Brain pericyte (primary cell): ENCODE measurements around the gene FBXL14.

Experiments used
- DNase-seq: peaks from one replicate; pipeline ENCODE4 v3.0.0-alpha.2; 2012; ENCODE audit warnings: low read depth, low spot score

Gene FBXL14

DNA sequence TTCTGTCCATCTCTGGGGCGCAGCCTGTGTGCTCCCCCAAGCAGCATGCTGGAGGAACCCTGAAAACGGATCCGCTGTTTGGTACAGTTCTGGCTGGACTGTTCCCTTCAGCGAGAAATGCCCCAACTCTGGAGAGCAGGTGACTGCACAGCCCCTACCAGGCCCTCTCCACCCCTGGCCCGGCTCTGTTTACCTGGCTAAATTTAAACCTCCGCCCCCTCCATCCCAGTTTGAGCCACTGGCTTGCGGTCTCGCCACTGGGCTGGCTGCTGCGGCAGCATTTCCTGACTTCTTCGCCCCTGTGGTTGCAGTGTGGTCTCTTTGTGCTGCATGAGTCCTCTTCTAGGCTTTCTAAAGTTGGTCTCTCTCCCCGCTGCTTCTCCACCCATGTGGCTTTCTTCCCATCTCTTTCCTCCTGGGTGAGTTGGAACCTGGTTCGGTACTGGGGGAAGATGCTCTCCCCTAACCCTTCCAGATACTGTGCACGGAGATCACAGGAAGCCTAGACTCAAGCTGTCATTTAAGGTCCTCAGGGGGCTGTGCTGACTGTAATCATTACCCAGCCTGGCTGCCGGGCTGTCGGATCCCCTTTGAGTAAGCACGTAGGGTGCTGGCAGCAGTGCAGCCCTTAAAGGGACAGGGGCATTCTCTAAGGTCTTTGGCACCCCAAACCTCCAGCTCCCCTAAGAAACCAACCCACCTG lies 60.6 kb downstream of the FBXL14 start:
- no peak for DNase-seq

DNA sequence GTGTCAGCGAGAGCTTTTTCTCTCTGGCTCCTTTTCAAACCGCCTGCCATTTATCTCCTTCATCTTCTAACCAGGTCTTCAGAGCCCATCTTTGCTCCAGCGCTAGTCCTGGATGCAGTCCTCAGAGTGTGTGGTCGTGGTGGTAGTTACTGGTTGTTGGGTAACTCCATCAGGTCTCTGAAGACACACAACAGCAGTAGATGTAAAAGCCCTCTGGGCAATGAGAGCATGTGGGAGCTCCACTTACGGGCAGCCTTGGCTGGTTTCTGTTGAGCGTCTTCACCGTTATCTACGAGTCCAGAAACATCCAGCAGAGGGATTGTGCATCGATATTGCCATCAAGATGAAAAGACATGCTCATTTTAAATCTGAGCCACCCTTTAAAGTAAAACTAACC lies 61.2 kb downstream of the FBXL14 start:
- no peak for DNase-seq

DNA sequence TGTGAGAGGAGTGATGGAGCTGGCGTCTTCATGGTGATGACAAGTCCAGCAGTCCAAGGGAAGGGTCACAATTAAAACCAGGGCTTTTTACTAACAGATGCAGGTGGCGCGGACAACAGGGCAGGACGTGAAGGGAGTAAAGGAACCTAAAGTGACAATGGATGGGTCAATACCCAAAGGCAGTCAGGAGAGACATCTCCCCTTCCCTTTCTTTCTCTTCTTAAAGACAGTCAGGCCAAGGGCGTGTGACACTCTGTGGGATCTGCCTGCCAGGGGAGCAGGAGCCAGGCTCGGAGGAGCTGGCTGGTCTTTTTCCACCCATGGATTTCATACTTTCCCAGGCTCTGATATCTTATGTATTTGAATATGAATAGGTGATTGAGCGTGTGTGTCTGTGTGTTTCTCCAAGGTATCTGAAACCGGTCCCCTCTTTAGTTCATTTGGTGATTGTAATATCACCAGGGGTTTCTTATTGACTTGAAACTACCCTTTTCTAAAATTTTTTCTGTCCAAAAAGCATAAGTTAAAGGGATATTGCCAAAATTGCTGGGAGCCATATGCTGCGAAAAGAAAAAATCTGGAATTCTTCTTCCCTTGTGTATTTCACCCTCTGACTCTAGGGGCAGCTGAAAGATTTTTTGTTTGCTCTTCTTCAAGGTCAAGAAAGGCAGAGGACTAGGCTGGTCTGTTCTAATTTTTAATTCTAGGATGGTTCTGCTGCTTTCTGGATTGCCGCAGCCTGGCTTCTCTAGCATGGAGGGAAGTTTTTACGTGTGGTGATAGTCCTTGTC lies 61.8 kb downstream of the FBXL14 start:
- no peak for DNase-seq

DNA sequence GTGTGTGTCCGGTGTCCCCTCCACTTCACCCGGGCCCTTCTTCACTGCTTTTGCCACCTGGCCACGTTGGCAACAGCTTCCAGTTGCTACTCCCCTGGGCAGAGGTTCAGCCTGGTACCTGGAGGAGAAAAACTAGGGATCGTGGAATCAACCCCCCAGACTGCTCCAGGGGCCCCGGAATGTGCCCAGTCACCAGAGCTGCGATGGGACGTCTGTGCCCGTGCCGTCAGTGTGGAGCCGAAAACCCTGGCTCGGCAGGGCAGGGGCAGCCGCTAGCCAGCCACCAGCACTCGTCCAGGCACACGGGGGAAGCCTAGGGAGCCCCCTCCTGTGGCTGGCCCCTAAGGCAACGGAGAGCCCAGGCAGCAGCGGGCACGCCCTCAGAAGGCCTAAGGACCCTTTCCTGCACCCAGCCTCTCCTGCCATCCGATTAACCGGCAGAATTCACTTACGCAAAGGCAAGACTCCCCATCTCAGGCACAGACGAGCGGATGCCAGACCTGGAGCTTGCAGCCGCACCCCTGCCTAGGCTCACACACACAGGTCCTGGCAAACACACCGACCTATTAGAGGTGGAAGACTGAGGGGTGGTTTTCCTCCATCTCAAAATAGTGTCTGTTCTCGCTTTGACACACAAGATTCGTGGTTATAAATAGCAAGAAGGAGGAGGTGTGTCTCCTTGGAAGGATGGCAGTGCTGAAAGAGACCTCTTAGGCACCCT lies 62.6 kb downstream of the FBXL14 start:
- no peak for DNase-seq

DNA sequence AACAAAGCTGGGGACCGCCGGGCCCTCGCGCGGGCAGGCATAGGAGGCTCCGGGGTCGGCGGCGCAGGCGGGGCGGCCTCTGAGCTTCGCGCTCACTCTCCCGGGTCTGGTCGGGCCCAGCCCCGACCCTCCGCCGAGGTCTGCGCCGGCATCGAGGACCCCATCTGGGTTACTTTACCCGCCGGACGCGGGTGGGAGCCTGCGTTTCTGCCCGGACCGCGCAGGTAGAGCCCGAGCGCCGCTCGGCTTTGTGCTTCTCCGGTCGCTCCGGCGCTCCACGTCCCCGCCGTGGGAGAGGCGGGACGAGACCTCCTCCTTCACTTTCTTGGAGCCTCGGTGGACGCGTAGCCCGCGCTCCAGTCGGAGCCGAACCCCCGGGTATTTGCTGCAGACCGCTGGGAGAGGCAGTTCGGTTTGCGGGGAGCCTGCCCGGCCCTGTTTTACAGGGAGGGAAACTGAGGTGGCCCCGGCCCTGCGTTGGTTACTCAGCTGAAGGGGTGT lies 63.2 kb downstream of the FBXL14 start:
- DNase-seq, result no peak

DNA sequence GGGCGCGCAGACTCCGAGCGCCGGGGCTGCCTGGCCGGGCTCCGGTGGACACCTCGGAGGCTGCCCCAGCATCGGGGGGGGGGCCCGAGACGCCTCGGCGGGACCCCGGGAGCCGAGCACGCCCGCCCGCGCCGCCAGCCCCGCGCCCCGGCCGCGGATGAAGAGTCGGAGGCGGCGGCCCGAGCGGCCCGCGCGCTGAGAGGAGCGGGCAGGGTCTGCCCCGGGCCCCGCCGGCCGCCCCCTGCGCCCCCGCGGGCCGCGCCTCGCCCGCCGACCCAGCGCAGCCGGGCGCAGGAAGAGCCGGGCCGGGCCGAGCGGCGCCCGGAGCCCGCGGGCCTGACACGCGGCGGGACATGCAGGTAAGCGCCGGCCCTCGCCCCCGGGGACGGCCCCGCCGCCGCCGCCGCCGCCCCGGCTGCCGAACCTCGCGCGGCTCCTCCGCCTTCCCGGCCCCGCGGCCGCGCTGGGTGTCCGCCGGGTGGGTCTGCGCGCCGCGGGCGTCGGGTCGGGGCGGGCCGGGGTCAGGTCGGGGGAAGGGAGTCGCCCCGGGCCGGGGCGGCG lies 63.7 kb downstream of the FBXL14 start:
- no peak for DNase-seq

DNA sequence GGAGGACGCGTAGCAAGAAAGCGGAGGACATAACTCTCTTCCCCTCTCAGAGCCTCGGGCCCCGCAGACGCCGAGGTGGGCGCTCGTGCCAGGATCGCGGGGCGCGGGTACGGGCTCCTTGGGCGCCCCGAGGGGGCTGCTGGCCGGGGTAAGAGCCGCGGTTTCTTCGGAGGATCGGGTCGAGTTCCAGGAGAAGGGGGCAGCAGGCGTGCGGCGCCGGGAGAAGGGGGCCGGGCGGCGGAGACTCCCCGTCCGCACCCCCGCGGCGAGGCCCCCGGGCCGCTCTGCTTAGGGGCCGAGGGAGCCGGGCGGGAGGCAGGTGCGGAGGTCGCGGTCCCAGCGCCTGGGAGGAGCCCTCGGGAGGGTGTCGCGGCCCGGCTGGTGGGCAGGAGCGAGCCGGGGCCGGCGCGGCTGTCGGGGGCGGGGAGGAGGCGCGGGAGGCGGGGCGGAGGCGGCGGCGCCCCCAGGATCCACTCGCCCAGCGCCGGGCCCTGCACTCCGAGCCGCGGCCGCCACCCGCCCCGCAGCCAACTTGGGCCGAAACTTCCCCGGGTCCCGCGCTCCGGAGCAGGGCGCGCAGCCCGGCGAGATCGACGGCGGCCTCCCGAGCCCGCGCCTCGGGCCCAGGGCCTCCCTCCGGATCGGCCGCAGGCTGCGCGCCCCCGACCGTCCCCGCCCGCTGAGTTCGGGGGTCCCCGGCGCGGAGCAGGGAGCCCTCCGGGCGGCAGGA lies 64.4 kb downstream of the FBXL14 start:
- no peak for DNase-seq

DNA sequence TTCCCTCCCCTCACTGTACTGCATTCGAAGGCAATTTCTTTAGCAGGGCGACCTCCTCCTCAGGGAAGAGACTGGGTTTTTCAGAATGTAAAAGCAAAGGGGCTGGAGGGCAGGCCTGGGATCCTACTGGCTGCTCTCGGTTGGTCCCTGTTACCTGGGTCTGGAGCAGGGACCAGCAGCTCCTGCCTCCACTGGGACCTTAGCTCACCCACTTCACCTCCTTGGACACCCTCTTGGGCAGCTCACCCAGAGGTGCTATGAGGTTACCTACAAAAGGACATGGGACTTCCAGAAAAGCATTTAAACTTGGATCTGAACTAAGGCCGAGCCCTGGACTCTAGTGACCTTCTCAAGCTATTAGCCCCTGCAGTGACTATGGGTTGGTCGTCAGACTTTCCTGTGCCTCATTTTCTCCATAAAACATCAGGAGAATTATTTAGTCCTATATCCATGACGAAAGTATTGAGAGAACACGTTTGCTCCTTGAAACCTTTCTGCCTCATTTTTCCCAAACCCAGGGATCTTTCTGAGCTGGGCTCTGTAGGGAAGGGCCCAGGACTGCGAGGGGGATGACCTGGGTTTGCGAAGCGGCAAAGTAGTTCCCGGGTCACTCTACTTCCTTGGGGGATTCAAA lies 65.0 kb downstream of the FBXL14 start:
- no peak for DNase-seq

DNA sequence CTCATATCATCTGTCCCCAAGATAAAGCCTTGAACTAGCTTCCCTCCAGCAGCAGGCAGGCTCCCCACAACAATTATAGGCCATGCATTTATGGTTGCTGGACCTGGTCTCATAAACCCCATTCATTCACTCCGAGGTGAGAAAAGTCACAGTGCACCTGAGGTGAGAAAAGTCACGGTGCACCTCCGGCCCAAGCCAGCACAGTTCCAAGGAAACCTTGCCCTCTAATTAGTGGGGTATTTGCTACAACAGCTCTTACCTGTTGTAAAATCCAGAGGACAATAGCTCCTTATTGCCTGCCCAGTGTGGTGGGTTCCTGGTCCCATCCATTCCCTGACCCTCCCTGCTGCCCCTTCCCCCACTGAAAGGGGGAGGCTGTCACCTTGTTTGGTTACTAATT lies 65.6 kb downstream of the FBXL14 start:
- no peak for DNase-seq

DNA sequence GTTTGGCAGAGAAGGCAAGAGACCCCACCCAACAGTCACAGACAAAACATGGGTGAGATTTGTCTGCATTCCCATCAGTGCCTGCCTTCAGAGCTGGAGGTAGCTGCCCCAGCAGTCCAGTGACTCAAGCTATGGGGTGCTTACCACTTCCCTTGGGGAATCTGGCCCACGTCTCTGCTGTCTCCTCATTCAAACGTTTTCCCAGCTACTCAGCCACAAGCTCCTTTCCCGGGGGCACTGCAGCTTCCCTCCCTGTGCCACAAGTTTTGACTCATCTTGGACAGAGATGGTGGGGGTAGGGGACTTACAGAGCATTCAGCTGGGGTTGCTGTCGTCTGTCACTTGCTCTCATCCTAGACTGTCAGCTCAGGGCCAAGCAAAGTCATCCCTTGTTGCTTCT lies 66.6 kb downstream of the FBXL14 start:
- DNase-seq, result no peak

DNA sequence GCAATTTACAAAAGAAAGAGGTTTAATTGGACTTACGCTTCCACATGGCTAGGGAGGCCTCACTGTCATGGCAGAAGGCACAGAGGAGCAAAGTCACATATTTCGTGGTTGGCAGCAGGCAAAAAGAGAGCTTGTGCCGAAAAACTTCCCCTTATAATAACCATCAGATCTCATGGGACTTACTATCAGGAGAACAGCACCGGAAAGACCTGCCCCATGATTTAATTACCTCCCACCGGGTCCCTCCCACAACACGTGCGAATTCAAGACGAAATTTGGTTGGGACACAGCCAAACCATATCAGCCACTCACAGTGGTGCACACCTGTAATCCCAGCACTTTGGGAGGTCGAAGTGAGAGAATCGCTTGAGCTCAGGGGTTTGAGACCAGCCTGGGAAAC lies 68.5 kb downstream of the FBXL14 start:
- no peak for DNase-seq

DNA sequence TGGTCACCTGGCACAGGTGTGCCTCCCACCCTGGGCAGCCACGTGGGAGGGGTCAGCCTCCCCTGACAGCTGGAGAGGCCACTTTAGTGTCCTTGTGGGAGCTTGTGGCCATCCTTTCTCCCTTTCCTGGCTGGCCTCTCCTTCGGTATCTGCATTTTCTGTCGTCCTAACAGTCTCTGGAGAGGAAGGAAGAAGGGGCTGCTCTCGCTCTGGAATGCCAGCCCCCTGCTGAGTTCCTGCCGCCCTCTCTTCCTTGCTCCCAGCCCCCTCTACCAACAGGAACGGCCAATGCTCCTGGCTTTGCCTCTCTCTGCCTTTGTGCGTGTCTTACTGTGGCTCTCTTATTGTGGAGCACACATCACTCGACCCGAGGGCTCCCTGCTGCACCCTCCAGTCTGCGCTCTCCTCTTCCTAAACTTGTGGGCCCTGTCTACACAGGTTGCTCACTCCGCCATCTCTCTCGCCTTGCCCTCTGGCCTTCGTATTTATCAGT lies 70.8 kb downstream of the FBXL14 start:
- no peak for DNase-seq

DNA sequence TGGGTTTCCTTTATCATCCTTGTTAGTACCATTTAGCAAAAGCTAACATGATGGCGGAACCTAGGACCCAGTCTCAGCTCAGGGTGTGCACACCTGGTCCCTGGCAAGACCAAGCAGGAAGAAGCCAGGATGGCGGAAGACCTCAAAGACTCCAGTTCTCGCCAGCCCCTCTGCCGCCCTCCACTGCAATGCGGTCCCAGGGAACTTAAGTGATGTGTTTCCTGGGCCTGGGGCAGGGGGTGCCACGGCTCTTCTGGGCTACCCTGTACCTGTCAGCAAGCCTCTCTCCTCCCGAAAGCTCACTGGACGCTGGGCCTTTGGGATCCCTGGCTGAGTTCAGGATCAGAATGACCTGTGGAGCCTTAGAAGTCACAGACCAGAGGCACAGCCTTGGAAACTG lies 71.3 kb downstream of the FBXL14 start:
- no peak for DNase-seq

DNA sequence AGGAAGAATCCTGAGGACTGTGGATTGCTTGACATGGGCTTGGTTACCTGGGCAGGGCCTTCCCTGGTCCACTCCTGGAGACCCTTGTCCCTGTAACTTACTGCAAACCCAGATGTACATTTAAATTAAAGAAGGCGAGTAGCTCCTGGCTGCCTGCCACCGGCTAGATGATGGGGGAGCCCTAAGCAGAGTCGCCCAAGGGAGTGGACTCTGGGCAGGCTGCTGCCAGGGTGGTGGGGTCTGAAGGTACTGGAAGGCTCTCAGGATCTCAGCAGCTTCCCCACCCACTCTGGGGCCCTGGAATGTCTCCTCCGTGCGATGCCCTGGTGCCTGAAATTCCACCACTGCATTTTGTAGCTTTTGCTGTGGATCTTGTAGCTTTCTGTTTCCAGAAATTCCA lies 74.7 kb downstream of the FBXL14 start:
- no peak for DNase-seq

DNA sequence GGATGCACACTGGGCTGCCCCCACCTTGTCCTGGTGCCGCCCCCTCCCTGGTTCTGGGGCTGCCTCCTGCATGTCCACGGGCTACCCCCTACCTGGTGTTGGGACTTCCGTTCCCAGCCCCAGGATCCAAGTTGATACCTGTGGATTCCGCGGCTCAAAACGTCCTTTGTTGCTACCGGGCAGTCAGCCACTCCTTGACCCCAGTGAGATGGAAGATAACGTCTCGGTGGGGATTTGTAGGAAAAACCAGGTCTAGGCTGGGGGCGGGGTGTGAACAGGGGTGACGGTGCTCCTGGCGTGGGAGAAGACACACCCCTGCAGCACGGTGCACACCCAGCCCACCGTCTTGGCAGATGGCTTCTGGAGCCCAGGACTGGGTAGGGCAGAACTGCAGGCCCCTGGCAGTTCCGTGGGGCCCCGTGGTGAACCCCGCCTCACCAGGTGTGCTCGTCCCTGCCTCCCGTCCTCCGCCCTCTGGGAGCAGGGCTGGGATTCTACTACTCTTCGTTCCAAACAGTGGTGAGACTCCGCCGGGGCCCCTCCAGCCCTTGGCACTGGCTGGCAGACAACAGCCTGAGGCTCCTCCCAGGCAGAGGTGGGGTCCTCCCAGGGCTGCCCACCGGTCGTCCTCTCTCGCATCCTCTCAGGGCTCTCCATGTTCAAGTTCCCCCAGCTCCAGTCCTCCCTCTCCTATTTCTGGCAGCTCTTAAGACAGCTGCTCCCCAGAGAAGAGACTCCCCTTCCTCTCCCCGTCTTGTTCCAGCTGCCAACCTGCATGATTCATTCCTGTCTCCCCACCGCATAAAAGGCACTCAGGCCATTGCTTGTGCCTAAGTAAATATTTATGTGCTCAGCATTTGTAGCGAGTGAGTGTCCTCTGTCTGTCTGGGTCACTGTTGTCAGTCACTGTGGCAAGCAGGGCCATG lies 75.5 kb downstream of the FBXL14 start:
- peak; percentile 46 for DNase-seq

DNA sequence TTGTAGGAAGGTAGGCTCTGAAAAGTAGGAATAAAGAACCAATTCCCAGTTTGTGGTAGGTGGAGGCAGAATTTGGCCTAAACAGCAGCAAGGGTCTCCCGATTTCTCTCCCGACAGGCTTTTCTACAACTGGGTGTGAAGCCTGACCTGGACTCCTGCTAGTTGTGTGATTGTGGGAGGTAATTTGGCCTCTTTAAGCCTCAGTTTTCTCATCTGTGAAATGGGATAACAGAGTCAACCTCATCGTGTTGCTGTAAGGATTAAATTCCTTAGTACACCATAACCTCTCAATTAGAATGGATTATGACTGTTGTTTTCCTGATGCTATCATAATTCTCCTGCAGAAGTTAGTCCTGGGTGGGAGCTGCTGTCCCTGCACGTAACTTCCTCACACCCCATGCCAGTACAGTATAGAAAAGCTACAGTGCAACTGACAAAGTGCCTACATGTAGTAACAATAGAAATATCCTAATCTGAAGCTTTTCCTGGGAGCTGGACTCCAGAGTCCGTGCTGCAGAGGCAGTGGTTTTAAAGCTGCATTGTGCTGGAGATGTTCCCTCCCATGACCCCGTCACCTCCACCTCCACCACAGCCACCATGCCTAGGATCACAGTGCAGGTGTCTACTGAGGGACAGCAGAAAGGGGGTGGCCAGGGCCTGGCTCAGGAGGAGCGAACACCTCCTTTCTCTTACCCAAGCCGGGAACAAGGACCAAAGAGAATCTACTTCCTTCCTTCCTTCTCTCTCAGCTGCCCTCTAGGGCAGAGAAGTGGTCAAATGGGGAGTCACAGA lies 76.5 kb downstream of the FBXL14 start:
- no peak for DNase-seq

DNA sequence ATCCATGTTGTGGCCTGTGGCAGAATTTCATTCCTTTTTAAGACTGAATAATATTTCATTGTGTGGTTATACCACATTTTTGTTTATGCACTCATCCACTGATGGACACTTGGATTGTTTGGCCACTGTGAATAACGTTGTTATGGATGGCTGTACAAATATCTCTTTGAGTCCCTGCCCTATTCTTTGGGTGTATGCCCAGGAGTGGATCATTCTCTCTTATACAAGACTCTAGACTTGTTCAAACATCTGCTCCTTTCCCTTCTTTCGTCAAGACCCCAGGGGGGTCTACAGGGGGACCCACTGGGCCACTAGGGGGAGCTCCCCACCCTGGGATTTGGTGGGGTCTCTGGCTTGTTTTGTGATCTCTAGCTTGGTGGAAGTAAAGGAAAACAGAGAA lies 77.4 kb downstream of the FBXL14 start:
- no peak for DNase-seq
